H1 (cell line): ENCODE results near the gene CARD16. TPM values are rescaled to one million over a fixed set of nuclear protein-coding genes. Genes with fewer than 3 reads are reported as not detected.
"Not testable (repeated sequence)": the region's sequence is repeated elsewhere in the genome, so short reads cannot be mapped to it uniquely, and the experiment has no call there.

ENCODE experiments used
- CTCF ChIA-PET: fragments of 300-600 bp; sonication (Branson Sonifier 250); formaldehyde crosslinking; loops from one replicate; lab custom pipeline; 2021; ENCODE audit not compliant: partially characterized antibody; lab: Charles Lee
- POLR2A ChIA-PET: fragments of 300-600 bp; sonication (Branson Sonifier 250); formaldehyde crosslinking; loops from one replicate; lab custom pipeline; 2021; ENCODE audit warnings: inconsistent platforms; ENCODE audit not compliant: partially characterized antibody; lab: Charles Lee
- DNase-seq, 2 experiments: peaks; one replicate each; pipeline versions ENCODE4 v3.0.0 to v3.0.0-alpha.2; 2010 to 2022; ENCODE audit warnings: low spot score in 2 of 2, low read depth in 1 of 2, mixed read lengths in 1 of 2
- FAIRE-seq: peaks from 2 replicates; lab custom pipeline; 2011; peaks lifted over from hg19 to GRCh38; lab: Jason Lieb, UNC
- H2AFZ ChIP-seq: 2 replicates; pipeline ENCODE4 v1.8.1; 2012; ENCODE audit warnings: low read length, inconsistent platforms
- H2AK5ac ChIP-seq: 2 replicates; pipeline ENCODE4 v1.6.1; 2013; ENCODE audit warnings: low read depth, low read length
- H2BK120ac ChIP-seq: replicated peaks from 2 replicates; pipeline ENCODE3; 2013; ENCODE audit warnings: low read depth, low read length, inconsistent platforms
- H2BK12ac ChIP-seq: 2 replicates; pipeline ENCODE4 v1.6.1; 2013; ENCODE audit warnings: low read depth, low read length
- H2BK15ac ChIP-seq: 2 replicates; pipeline ENCODE4 v1.6.1; 2013; ENCODE audit warnings: low read length
- H2BK20ac ChIP-seq: 2 replicates; pipeline ENCODE4 v1.6.1; 2013; ENCODE audit warnings: low read length
- H2BK5ac ChIP-seq: 2 replicates; pipeline ENCODE4 v1.6.1; 2013; ENCODE audit warnings: low read depth, low read length
- H3K14ac ChIP-seq: 2 replicates; pipeline ENCODE4 v1.6.1; 2013; ENCODE audit warnings: inconsistent platforms; ENCODE audit not compliant: insufficient read length
- H3K18ac ChIP-seq: 2 replicates; pipeline ENCODE4 v1.6.1; 2013; ENCODE audit warnings: low read length; ENCODE audit errors: extremely low read depth
- H3K23ac ChIP-seq: 2 replicates; pipeline ENCODE4 v1.6.1; 2013; ENCODE audit warnings: inconsistent platforms; ENCODE audit not compliant: insufficient read length
- H3K23me2 ChIP-seq: 2 replicates; pipeline ENCODE4 v1.6.1; 2013; ENCODE audit warnings: low read depth, low read length
- H3K27ac ChIP-seq: 2 replicates; pipeline ENCODE4 v1.6.1; 2011; ENCODE audit warnings: low read depth, low read length, inconsistent platforms
- H3K27me3 ChIP-seq, 4 experiments: replicated peaks in 1 of 4; 1 replicate in 1 of 4; 2 replicates in 3 of 4; pipeline versions ENCODE4 v1.6.1 to v1.8.1; 2011 to 2013; ENCODE audit warnings: low read length in 3 of 4, mild to moderate bottlenecking in 3 of 4, inconsistent platforms in 2 of 4, mixed read lengths in 2 of 4, moderate library complexity in 1 of 4; ENCODE audit not compliant: control insufficient read depth in 3 of 4, insufficient read depth in 3 of 4; ENCODE audit errors: extremely low read depth in 1 of 4
- H3K36me3 ChIP-seq, 4 experiments: 2 replicates each; pipeline versions ENCODE4 v1.6.1 to v1.8.1; 2011 to 2013; ENCODE audit warnings: mild to moderate bottlenecking in 4 of 4, low read length in 3 of 4, moderate library complexity in 2 of 4, control low read depth in 1 of 4, inconsistent platforms in 1 of 4; ENCODE audit not compliant: insufficient read depth in 4 of 4, control insufficient read depth in 2 of 4
- H3K4ac ChIP-seq: replicated peaks from 2 replicates; pipeline ENCODE3; 2013; ENCODE audit warnings: low read length, low read depth, mixed read lengths, inconsistent platforms; ENCODE audit not compliant: insufficient read length
- H3K4me1 ChIP-seq, 4 experiments: replicated peaks in 1 of 4; 1 replicate in 1 of 4; 2 replicates in 3 of 4; pipeline versions ENCODE4 v1.6.1 to v1.8.1; 2011 to 2013; ENCODE audit warnings: low read length in 3 of 4, inconsistent platforms in 2 of 4, mixed read lengths in 1 of 4; ENCODE audit not compliant: insufficient read depth in 4 of 4, control insufficient read depth in 3 of 4
- H3K4me2 ChIP-seq, 2 experiments: 2 replicates each; pipeline versions ENCODE4 v1.6.1 to v1.8.1; 2011 to 2013; ENCODE audit warnings: low read depth in 2 of 2, low read length in 2 of 2, control low read depth in 1 of 2, inconsistent platforms in 1 of 2, mild to moderate bottlenecking in 1 of 2; ENCODE audit not compliant: insufficient read depth in 1 of 2
- H3K4me3 ChIP-seq, 4 experiments: fragments of 200-600, 300-600 bp in 1 of 4; sonication (generic), shearing (Covaris generic), sonication (Bioruptor Twin) in 1 of 4; 2 replicates each; pipeline versions ENCODE4 v1.5.1 to v1.8.1; 2011 to 2016; ENCODE audit warnings: low read length in 4 of 4, low read depth in 3 of 4, control low read depth in 2 of 4, inconsistent platforms in 2 of 4, mild to moderate bottlenecking in 2 of 4, mixed read lengths in 1 of 4, moderate library complexity in 1 of 4; ENCODE audit not compliant: insufficient read depth in 2 of 4; ENCODE audit errors: extremely low read depth in 1 of 4
- H3K56ac ChIP-seq: replicated peaks from 2 replicates; pipeline ENCODE3; 2013; ENCODE audit warnings: low read depth, mild to moderate bottlenecking, mixed read lengths, low read length, inconsistent platforms; ENCODE audit not compliant: insufficient read length
- H3K79me1 ChIP-seq: 2 replicates; pipeline ENCODE4 v1.6.1; 2013; ENCODE audit warnings: low read depth, low read length, control low read depth
- H3K79me2 ChIP-seq, 2 experiments: 2 replicates each; pipeline versions ENCODE4 v1.6.1 to v1.8.1; 2012 to 2013; ENCODE audit warnings: low read length in 2 of 2, mild to moderate bottlenecking in 2 of 2, inconsistent platforms in 1 of 2; ENCODE audit not compliant: insufficient read depth in 2 of 2, control insufficient read depth in 1 of 2
- H3K9ac ChIP-seq, 4 experiments: replicated peaks in 1 of 4; 1 replicate in 1 of 4; 2 replicates in 3 of 4; pipeline versions ENCODE4 v1.6.1 to v1.8.1; 2011 to 2013; ENCODE audit warnings: low read depth in 3 of 4, low read length in 3 of 4, control low read depth in 2 of 4, mild to moderate bottlenecking in 2 of 4, moderate library complexity in 2 of 4, inconsistent platforms in 1 of 4; ENCODE audit errors: extremely low read depth in 1 of 4
- H3K9me3 ChIP-seq, 2 experiments: 2 replicates each; pipeline versions ENCODE4 v1.6.1 to v1.8.1; 2012 to 2013; ENCODE audit warnings: mild to moderate bottlenecking in 2 of 2, moderate library complexity in 2 of 2, control low read depth in 1 of 2, inconsistent platforms in 1 of 2, low read depth in 1 of 2, low read length in 1 of 2, mixed read lengths in 1 of 2; ENCODE audit not compliant: insufficient read depth in 2 of 2
- H4K20me1 ChIP-seq, 2 experiments: replicated peaks in 1 of 2; 2 replicates each; pipeline versions ENCODE3 to v1.8.1; 2011 to 2013; ENCODE audit warnings: inconsistent platforms in 2 of 2, low read length in 2 of 2, mild to moderate bottlenecking in 1 of 2; ENCODE audit not compliant: insufficient read depth in 2 of 2, control insufficient read depth in 1 of 2
- H4K5ac ChIP-seq: 2 replicates; pipeline ENCODE4 v1.6.1; 2013; ENCODE audit warnings: low read length, low read depth, mixed read lengths, inconsistent platforms; ENCODE audit not compliant: insufficient read length
- H4K8ac ChIP-seq: 2 replicates; pipeline ENCODE4 v1.8.0; 2013; ENCODE audit warnings: mild to moderate bottlenecking, moderate library complexity, low read length, inconsistent platforms; ENCODE audit not compliant: insufficient read depth; ENCODE audit errors: extremely low read depth
- H4K91ac ChIP-seq: replicated peaks from 2 replicates; pipeline ENCODE3; 2013; ENCODE audit warnings: low read length, mixed read lengths, inconsistent platforms; ENCODE audit not compliant: insufficient read length
- WGBS, 2 experiments: shearing (Covaris generic) in 1 of 2; methylation state at CpG; one replicate each; pipeline versions ENCODE4 v1.1.6 to v1.1.7; 2013 to 2015; ENCODE audit warnings: low lambda C conversion rate in 2 of 2, mixed read lengths in 2 of 2, inconsistent platforms in 1 of 2, low coverage in 1 of 2, missing lambda C conversion rate in 1 of 2; ENCODE audit not compliant: insufficient replicate concordance in 2 of 2, insufficient coverage in 1 of 2, insufficient read length in 1 of 2; ENCODE audit errors: extremely low coverage in 1 of 2, missing lambda C conversion rate in 1 of 2; 5-methylcytosine and 5-hydroxymethylcytosine counted together
- polyA plus RNA-seq, 7 experiments: library from polyadenylated mRNA; depleted of rRNA in 3 of 7; stranded (reverse) in 5 of 7; unstranded in 2 of 7; fragments of >200 nt in 5 of 7; fragments of 200-250 nt in 2 of 7; gene quantifications; 1 replicate in 5 of 7; 2 replicates in 1 of 7; 4 replicates in 1 of 7; pipeline versions ENCODE4 v1.2.1 to v1.2.3, GENCODE V29; 2011 to 2013; ENCODE audit warnings: missing spikeins in 2 of 7, mixed read lengths in 2 of 7
- total RNA-seq: library from RNA; stranded (reverse); fragmentation: NEBNext Ultra II Directional; extraction: Animal tissue kit (Norgen Biotek cat#: 25700); gene quantifications from 2 replicates; pipeline ENCODE4 v1.2.1, GENCODE V29; 2021

Gene CARD16
- total and polyA plus RNA-seq, 2 of the 8 experiments (the other 6 are each of a cell fraction or from before 2014, with no cell fraction given), result not detected

DNA sequence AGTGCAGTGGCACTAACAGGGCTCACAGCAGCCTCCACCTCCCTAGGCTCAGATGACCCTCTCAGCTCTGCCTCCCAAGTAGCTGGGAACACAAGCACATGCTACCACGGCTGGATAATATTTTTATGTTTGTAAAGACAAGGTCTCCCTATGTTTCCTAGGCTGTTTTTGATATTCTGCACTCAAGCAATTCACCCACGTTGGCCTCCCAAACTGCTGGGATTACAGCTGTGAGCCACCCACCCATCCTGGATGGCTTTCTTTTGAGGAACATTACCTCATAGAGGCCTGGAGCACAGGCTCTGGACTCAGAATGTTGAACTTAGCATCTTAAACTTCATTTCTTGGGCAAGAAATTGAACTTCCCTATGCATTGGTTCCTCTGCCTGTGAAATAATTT lies 26.9 kb upstream of the CARD16 start:
- H4K20me1 ChIP-seq, H4K8ac ChIP-seq, H3K4ac ChIP-seq, H4K5ac ChIP-seq, H3K23me2 ChIP-seq, H3K18ac ChIP-seq, H3K79me2 ChIP-seq, CTCF ChIA-PET, H3K4me1 ChIP-seq, H2BK120ac ChIP-seq, H3K4me2 ChIP-seq, H2AK5ac ChIP-seq, H2BK12ac ChIP-seq, H3K27me3 ChIP-seq, H2BK15ac ChIP-seq, POLR2A ChIA-PET, H2BK20ac ChIP-seq, H3K27ac ChIP-seq, H3K36me3 ChIP-seq, DNase-seq, H3K9me3 ChIP-seq, H3K56ac ChIP-seq, H3K23ac ChIP-seq, H3K9ac ChIP-seq, H4K91ac ChIP-seq, H3K4me3 ChIP-seq, H2AFZ ChIP-seq, H2BK5ac ChIP-seq, FAIRE-seq, H3K79me1 ChIP-seq, H3K14ac ChIP-seq: not testable (repeated sequence)
- WGBS, 2 experiments, result 89% methylated on average over 1 of the region's 2 CpGs; no CpG with 5 or more reads in 1 of the 2 experiments
